NCI-H226 (cell line): ENCODE measurements around the gene RUNDC3A.
A peak's percentile ranks its signal among the peaks of the same experiment; 100 is the strongest.
"Not testable (repeated sequence)": the region's sequence is repeated elsewhere in the genome, so short reads cannot be mapped to it uniquely, and the experiment has no call there.

Experiments
- DNase-seq: peaks from one replicate; pipeline ENCODE4 v3.0.0-alpha.2; 2015

RUNDC3A gene

DNA sequence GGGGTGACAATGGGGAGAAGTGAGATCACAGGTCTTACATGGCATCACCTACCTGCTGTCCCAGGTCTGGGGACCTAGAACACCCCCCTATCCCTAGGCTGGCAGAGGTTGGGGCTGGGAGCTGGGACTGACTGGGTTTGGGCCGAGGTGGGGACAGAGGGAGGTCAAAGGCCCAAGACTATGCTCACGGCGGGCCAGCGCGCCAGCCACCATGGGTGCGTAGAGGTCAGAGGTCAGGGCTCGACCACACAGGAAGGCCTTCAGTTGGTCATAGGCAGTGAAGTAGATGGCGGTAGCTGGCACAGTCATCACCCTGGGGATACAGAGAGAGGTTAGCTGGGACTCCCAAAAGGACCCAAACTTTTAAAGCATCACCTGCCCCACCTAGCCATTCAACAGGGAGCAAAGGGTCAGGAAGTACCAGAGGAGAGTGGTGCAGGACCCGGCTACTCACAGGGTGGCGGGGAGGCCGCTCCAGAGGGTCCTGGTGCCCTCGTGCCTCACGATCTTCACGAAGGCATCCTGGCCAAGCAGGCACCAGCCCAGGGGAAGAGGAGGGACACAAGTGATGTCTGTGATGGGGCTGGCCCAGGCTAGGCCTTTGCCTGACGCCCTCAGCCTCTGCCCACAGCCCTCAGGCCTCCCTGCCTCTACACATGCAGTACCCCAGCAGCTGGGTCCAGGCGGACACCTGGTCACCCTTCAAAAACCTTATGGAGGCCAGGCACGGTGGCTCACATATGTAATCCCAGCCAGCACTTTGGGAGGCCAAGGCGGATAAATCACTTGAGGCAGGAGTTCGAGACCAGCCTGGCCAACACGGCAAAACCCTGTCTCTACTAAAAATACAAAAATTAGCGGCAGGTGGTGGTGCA, 13.1 kb downstream of the RUNDC3A start:
- no peak for DNase-seq

- DNase-seq = no peak
These were observed 14.0 kb downstream of the RUNDC3A start for GRCh38 chr17:44322236-44322895.

GRCh38 chr17:44323359-44324091, 15.1 kb downstream of the RUNDC3A start:
- no peak for DNase-seq

- no peak for DNase-seq
These were observed 15.7 kb downstream of the RUNDC3A start for GRCh38 chr17:44324092-44324570.

GRCh38 chr17:44324571-44325275, 16.3 kb downstream of the RUNDC3A start, which contains the start of gene SLC25A39:
TSS of gene SLC25A39 (minus strand) at chr17:44324823. CDS start at chr17:44323562, 1,261 bp downstream.
- DNase-seq = peak; percentile 79

- DNase-seq = peak; percentile 98
These were observed 18.6 kb downstream of the RUNDC3A start for GRCh38 chr17:44326861-44327444.

- DNase-seq = no peak
These were observed 19.5 kb downstream of the RUNDC3A start for GRCh38 chr17:44327715-44328449.

- DNase-seq = not testable (repeated sequence)
These were observed 21.1 kb downstream of the RUNDC3A start for GRCh38 chr17:44329516-44329915.

DNA sequence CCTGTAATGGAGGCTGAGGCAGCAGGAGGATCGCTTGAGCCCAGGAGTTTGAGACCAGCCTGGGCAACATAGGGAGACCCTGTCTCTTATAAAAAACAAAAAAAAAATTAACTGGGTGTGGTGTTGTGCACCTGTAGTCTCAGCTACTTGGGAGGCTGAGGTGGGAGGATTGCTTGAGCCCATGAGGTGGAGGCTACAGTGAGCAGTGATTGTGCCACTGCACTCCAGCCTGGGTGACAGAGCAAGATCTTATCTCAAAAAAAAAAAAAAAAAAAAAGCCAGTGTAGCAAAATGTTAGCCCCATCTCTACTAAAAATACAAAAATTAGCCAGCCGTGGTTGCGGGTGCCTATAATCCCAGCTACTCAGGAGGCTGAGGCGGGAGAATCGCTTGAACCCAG, 21.9 kb downstream of the RUNDC3A start:
- not testable (repeated sequence) for DNase-seq

GRCh38 chr17:44331249-44331760, 22.9 kb downstream of the RUNDC3A start:
- no peak for DNase-seq

DNA sequence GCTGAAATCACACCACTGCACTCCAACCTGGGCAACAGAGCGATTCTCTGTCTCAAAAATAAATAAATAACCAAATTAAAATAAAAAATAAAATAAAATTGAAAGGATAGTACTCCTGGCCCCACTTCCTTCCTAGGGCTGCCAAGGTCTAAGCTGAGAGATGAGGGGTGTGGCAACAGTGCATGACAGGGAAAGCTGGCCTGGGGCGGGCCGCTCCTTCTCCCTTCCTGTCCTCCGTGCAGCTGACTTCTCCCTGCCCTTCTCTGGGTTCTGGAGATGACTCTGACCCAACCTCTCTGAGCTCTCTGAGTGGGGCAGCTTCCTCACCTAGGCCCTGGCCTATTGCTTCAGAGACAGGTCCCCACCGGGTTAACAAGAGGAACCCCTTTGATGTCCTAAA, 25.0 kb downstream of the RUNDC3A start:
- no peak for DNase-seq

- DNase-seq = no peak
These were observed 25.9 kb downstream of the RUNDC3A start for GRCh38 chr17:44334315-44334714.

- no peak for DNase-seq
These were observed 26.3 kb downstream of the RUNDC3A start for GRCh38 chr17:44334727-44335126.

DNA sequence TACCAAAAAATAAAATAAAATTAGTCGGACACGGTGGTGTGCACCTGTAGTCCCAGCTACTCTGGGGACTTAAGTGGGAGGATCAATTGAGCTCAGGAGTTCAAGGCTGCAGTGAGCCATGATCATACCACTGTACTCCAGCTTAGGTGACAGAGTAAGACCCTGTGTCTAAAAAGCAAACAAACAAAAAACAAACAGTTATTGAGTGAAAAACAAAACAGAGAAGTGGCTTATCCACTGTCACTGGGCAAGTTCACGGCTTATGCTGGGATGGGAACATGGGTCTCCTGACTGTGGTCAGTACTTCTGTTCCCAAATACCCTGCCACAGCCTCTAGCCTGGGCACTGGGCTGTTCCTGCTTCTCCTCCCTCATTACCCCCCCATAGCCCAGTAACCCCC, 27.2 kb downstream of the RUNDC3A start:
- no peak for DNase-seq

GRCh38 chr17:44335968-44336367, 27.6 kb downstream of the RUNDC3A start:
- no peak for DNase-seq

DNA sequence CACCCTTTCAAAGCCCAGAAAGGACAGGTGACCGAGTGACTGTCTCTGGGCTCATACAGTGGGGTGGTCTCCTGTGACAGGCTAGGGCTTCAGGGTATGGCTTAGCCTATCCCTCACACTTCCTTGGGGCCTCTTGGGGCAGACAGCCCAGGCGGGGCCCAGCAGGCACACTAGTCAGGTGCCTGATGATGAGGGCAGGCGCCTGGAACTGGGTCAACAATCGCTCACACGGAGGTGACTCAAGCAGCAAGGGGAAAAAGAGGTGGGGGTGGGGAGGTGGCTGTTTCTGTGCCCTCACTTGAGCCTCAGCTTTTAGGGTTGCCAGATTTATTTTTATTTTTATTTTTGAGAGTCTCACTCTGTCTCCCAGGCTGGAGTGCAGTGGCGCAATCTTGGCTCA, 30.3 kb downstream of the RUNDC3A start:
- no peak for DNase-seq

GRCh38 chr17:44340553-44340952, 32.2 kb downstream of the RUNDC3A start:
- DNase-seq = not testable (repeated sequence)

- no peak for DNase-seq
These were observed 35.3 kb downstream of the RUNDC3A start for GRCh38 chr17:44343510-44344209.

GRCh38 chr17:44344939-44345453, 36.6 kb downstream of the RUNDC3A start, which contains the start of gene GRN:
TSS of gene GRN (plus strand) at chr17:44345302. CDS start at chr17:44349165, 3,863 bp downstream.
- peak; percentile 95 for DNase-seq

DNA sequence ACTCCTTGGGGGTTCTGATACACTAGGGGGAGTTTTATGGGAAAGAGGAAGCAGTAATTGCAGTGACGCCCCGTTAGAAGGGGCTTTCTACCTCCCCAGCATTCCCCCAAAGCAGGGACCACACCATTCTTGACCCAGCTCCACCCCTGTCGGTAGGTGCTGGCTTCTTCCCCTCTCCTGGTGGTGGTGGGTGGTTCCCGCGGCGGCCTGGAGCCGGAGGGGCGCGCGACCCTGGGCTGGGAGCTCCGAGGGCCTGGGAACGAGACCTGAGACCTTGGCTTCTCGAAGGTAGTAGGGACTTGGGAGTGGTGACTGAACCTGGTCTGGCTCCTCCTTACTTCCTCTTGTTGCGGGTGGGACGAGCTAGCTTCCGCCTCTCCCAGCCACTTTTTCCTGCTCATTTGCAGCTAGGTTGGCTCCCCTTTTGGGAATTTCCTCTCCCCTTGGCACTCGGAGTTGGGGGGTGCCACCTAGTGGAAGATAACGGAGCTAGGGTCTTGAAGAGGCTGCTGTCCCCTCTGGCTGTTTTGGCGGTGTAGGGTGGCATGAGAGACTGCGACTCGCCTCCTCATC, 37.1 kb downstream of the RUNDC3A start:
- DNase-seq = peak; percentile 47
